Stomach (tissue), 9 donors: Measurements from ENCODE around the gene BRD9. TPM values are rescaled to one million over a fixed set of nuclear protein-coding genes. Genes with fewer than 3 reads are reported as not detected.

Experiments
- DNase-seq, 2 donors: peaks; one replicate each; pipeline versions ENCODE4 v3.0.0 to v3.0.0-alpha.2; 2013 to 2019
- H3K27ac ChIP-seq, 5 donors: fragments of 200-600 bp in 4 of 5; sonication (generic) in 4 of 5; one replicate each; pipeline ENCODE4 v1.5.1; 2013 to 2019; ENCODE audit warnings: mild to moderate bottlenecking in 1 of 5, moderate library complexity in 1 of 5
- H3K27me3 ChIP-seq, 3 donors: fragments of 200-600 bp; sonication (generic); one replicate each; pipeline ENCODE4 v1.5.1; 2017 to 2019; ENCODE audit warnings: mixed run types in 1 of 3
- H3K36me3 ChIP-seq, 4 donors: fragments of 200-600 bp; sonication (generic); 1 replicate in 3 of 4; 2 replicates in 1 of 4; pipeline ENCODE4 v1.5.1; 2016 to 2019
- H3K4me1 ChIP-seq, 4 donors: fragments of 200-600 bp; sonication (generic); one replicate each; pipeline ENCODE4 v1.5.1; 2016 to 2019
- H3K4me3 ChIP-seq, 4 donors: fragments of 200-600 bp; sonication (generic) in 3 of 4; one replicate each; pipeline ENCODE4 v1.5.1; 2016 to 2019; ENCODE audit warnings: mild to moderate bottlenecking in 1 of 4
- H3K9me3 ChIP-seq, 4 donors: fragments of 200-600 bp; sonication (generic); one replicate each; pipeline ENCODE4 v1.5.1; 2016 to 2019
- CTCF ChIP-seq, 7 experiments: fragments of 450-650 bp in 4 of 7; fragments of 200-600 bp in 3 of 7; sonication (generic) in 3 of 7; IDR thresholded peaks; one replicate each; pipeline ENCODE4 v1.5.1; 2016 to 2019; ENCODE audit warnings: antibody characterized with exemption in 7 of 7, control low read depth in 2 of 7, mild to moderate bottlenecking in 1 of 7
- EP300 ChIP-seq: sonication (generic); formaldehyde crosslinking; IDR thresholded peaks from one replicate; pipeline ENCODE4 v1.6.1; 2017; ENCODE audit warnings: antibody characterized with exemption
- POLR2A ChIP-seq, 4 donors: fragments of 450-650 bp; IDR thresholded peaks; one replicate each; pipeline ENCODE4 v1.6.1; 2016; ENCODE audit warnings: antibody characterized with exemption in 4 of 4, control low read depth in 2 of 4, mild to moderate bottlenecking in 1 of 4, moderate library complexity in 1 of 4
- POLR2AphosphoS5 ChIP-seq, 3 donors: sonication (generic); formaldehyde crosslinking; IDR thresholded peaks; one replicate each; pipeline ENCODE4 v1.6.1; 2016; ENCODE audit warnings: antibody characterized with exemption in 3 of 3
- WGBS, 5 donors: extraction: QIAGEN DNeasy Blood & Tissue Kit in 3 of 5; methylation state at CpG; one replicate each; pipeline versions ENCODE4 v1.1.5 to v1.1.7; 2013 to 2018; 5-methylcytosine and 5-hydroxymethylcytosine counted together
- intact Hi-C: fragments of 100-400 bp; cut with DNase I; formaldehyde crosslinking; loops from one replicate; pipeline ENCODE4 v1.15.1; 2023; ENCODE audit warnings: low total_unique reads
- polyA plus RNA-seq, 3 donors: library from polyadenylated mRNA; stranded (reverse); fragments of 200-250 nt; gene quantifications; one replicate each; pipeline ENCODE4 v1.2.3, GENCODE V29; 2013
- total RNA-seq, 5 donors: library from RNA; depleted of rRNA; stranded (reverse); fragments of >200 nt; gene quantifications; one replicate each; pipeline versions ENCODE4 v1.1.0 to v1.2.3, GENCODE V29; 2014 to 2016
- donor health status: healthy with polysubstance abuse.
- donor health status: Bipolar disorder and iron deficiency.
- donor health status: healthy.

BRD9 gene
- total and polyA plus RNA-seq, 8 donors, result 16.2 to 152 (median 40.0) TPM

DNA sequence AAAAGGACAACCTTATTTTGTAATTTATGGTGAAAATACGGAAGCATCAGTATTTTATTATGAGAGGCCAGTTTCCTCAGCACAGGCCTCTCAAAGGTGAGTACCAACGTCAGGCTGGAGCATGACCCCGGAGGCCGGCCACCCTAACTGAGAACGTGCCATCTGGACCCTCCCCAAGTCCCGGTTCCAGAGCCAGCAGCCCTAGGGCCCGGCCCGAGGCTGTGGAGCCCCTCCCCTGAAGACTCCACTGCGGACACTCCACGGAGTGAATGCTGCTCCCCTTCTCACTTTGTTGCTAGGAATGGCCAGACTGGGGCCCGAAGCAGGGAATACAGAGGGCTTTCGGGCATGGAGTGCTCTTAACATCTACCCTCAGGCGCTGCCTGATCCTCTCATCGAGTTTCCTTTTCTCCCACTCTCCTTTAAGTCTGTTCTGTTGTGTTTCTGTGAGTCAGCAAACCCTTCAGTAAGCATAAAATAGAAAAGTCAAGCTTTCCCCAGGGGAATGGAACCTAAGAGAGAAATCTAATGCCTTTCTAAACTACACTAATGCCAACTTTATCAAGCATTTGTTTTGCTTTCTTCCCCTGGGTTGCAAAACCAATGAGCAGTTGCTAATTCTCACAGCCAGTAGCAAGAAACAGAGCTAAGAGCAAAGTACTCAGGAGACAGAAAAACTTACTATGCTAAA lies 4.5 kb downstream of the BRD9 start:
- TF ChIP-seq POLR2AphosphoS5 (IDR thresholded peaks at IDR 0.05), result no peak
- TF ChIP-seq POLR2A (IDR thresholded peaks at IDR 0.05), result no peak
- TF ChIP-seq CTCF (IDR thresholded peaks at IDR 0.05), result no peak
- no peak for TF ChIP-seq EP300
- intact Hi-C loops, result no loop called here
- no peaks in the 10 kb centered on the region for H3K9me3 ChIP-seq
- H3K4me3 ChIP-seq, result no peak overlapping the region
- no peaks in the 10 kb centered on the region for H3K27me3 ChIP-seq
- H3K4me1 ChIP-seq, result peaks cover 14 to 23% (median 21%) of the 10 kb centered on the region in 4 donors
- no peak for DNase-seq
- 85 to 92% (median 88%) methylated on average over 14 of the region's 14 CpGs for WGBS, 5 donors
- no peak overlapping the region for H3K27ac ChIP-seq
- H3K36me3 ChIP-seq, result peaks cover 68 to 85% (median 83%) of the 10 kb centered on the region in 4 donors

DNA sequence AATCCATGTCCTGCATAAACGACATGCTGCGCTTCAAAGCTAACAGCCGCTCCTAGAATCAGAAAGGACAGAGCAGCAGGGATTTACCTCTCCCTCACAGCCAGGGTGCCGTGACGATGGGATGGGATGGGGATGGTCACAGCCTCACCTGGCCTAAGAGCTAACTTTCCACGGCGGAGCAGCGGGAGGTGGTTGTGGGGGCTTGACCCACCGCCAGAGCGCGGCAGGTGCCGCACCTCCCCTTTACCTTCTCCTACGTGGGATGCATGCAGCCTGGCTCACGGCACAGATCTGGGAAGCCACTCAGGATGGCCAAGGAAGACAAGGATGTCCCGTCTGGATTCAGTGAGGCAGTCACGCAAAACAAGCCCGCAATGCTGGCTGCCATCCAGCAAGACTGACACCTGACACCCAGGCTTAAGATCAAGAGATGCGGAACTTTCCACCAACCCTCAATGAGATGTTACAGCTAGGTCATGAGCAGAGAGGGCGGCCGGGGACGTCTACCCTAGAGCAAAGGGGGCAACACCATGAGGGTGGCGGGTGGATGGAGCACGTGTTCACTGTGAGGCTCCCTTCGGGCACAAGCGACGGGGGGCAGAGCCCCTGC lies 5.8 kb downstream of the BRD9 start:
- H3K4me1 ChIP-seq, result peaks cover 10 to 17% (median 13%) of the 10 kb centered on the region in 4 donors
- no peak for DNase-seq
- H3K36me3 ChIP-seq, result peaks cover 69 to 97% (median 95%) of the 10 kb centered on the region in 4 donors
- no peak overlapping the region for H3K4me3 ChIP-seq
- intact Hi-C loops, result no loop called here
- no peak overlapping the region for H3K27ac ChIP-seq
- WGBS, 5 donors, result 88 to 94% (median 92%) methylated on average over 23 to 26 of the region's 26 CpGs
- H3K27me3 ChIP-seq, result no peaks in the 10 kb centered on the region
- TF ChIP-seq POLR2A (IDR thresholded peaks at IDR 0.05), result no peak
- no peak for TF ChIP-seq POLR2AphosphoS5 (IDR thresholded peaks at IDR 0.05)
- TF ChIP-seq EP300, result no peak
- no peak for TF ChIP-seq CTCF (IDR thresholded peaks at IDR 0.05)
- no peaks in the 10 kb centered on the region for H3K9me3 ChIP-seq

GRCh38 chr5:886036-886435 lies 6.6 kb downstream of the BRD9 start:
- DNase-seq, result no peak
- no peak overlapping the region for H3K4me3 ChIP-seq
- peaks cover 2 to 9% (median 6%) of the 10 kb centered on the region in 4 donors for H3K4me1 ChIP-seq
- peaks cover 77 to 100% (median 100%) of the 10 kb centered on the region in 4 donors for H3K36me3 ChIP-seq
- H3K27ac ChIP-seq, result no peak overlapping the region
- intact Hi-C loops, result no loop called here
- WGBS, 5 donors, result 89 to 95% (median 94%) methylated on average over 12 to 13 of the region's 13 CpGs
- TF ChIP-seq POLR2A (IDR thresholded peaks at IDR 0.05) (no peak), POLR2AphosphoS5 (IDR thresholded peaks at IDR 0.05) (no peak), CTCF (IDR thresholded peaks at IDR 0.05) (no peak), EP300 (no peak)
- no peaks in the 10 kb centered on the region for H3K27me3 ChIP-seq
- H3K9me3 ChIP-seq, result no peaks in the 10 kb centered on the region

DNA sequence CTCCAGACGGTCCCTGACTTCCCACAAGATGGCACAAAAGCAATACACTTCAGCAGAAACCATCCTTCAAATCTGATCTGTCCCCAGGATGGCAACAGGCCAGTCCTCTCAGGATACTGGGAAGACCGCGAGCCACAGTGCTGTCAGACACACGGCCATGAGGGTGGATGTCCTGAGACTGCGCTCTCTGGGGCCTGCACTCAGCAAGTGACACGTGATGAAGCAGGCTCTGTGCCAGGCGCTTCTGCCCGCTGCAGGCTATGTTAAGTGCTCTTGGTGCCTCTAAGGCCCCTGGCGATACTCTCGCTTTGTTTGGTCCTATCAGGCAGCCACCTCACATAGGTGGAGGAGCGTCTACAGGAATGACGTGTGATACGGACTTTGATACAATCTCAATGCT lies 7.1 kb downstream of the BRD9 start:
- Histone ChIP-seq H3K27ac (no peak overlapping the region), H3K4me1 (peaks cover 0 to 5% (median under 1%) of the 10 kb centered on the region in 4 donors), H3K36me3 (peaks cover 80 to 100% (median 100%) of the 10 kb centered on the region in 4 donors), H3K9me3 (no peaks in the 10 kb centered on the region), H3K4me3 (no peak overlapping the region), H3K27me3 (no peaks in the 10 kb centered on the region)
- TF ChIP-seq POLR2AphosphoS5 (IDR thresholded peaks at IDR 0.05) (no peak), POLR2A (IDR thresholded peaks at IDR 0.05) (no peak), CTCF (IDR thresholded peaks at IDR 0.05) (no peak), EP300 (no peak)
- DNase-seq, result no peak
- intact Hi-C loops, result no loop called here
- WGBS, 5 donors, result 82 to 89% (median 89%) methylated on average over 11 to 13 of the region's 13 CpGs
